HG03565 (cell line): Measurements from ENCODE around the gene CSMD2.

Experiments
- ATAC-seq: cut with Tn5 transposase; IDR thresholded peaks from one replicate; pipeline ENCODE4 v1.9.1; 2021; ENCODE audit warnings: mild to moderate bottlenecking, moderate library complexity; ENCODE audit not compliant: unreplicated experiment

Gene CSMD2

DNA sequence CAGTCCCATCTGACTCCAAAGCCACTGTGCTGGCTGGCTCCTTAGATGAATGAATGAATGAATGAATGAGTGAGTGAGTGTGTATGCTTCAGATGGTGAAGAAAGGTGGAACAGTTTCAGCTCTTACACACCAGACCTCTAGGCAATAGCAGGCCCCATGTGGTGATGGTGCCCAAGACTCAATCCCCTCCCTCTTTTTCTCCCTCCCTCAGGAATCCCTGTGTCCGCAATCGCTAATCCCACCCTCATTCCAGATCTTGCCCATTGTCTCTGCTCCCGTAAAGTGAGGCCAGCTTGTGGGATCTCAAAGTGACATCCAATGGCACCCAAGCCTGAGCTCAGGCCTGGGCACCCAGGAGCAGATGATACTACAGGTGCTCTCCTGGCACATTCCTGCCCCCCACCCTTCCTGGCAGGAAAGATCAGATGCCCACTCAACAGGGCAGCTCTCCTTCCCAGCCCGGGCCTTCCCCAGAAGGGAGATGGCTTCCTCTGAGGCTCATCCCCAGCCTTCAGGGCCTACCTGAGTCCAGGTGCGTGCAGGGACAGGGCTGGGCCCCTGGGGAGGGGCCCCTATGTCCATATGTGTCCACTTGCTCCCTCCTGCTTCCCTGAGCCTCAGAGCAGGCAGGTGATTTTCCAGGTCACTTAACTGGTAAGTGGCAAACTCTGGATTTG lies 194.7 kb downstream of the CSMD2 start:
- no peak for ATAC-seq

GRCh38 chr1:33966346-33967141 lies 198.5 kb downstream of the CSMD2 start:
- ATAC-seq: no peak

DNA sequence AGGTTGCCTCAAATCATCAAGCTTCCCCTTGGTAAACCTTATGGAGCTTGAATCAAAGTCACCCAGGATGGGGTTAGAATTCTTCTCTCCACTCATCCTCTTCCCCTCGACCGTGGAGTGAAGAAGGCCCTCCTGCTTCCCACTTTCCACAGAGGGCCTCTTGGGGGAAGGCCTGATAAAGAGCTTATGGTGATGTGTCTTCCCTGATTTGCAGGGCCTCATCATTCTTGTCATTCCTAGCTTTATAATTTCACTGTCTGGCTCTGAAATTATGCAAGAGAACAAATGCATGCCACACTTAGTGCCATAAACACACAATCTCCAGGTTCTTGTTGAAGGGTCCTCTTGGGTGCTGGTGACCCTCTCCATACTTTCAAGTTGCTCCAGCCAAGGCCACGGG lies 199.9 kb downstream of the CSMD2 start:
- ATAC-seq: no peak

- no peak for ATAC-seq
Observed at GRCh38 chr1:33962061-33962460, 203.0 kb downstream of the CSMD2 start.

- ATAC-seq: no peak
Observed at GRCh38 chr1:33960188-33960895, 204.7 kb downstream of the CSMD2 start.

DNA sequence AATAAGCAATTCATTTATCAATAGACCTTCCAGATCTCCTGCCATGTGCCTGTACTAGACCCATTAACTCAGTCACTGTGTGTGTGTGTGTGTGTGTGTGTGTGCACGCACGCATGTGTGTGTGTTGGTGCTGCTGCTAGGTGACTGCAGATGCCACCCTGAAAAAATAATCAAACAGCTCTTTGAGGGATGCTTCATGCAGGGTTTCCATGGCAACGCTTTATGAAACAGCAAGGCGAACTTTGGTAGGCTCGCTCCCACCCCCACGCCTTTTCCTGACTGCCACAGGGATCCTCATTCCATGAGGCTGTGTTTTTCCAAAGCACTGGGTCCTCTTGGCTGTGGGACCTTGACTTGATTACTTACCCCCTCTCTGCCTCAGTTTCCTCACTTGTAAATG lies 207.2 kb downstream of the CSMD2 start:
- no peak for ATAC-seq

GRCh38 chr1:33955096-33955495 lies 209.9 kb downstream of the CSMD2 start:
- no peak for ATAC-seq

DNA sequence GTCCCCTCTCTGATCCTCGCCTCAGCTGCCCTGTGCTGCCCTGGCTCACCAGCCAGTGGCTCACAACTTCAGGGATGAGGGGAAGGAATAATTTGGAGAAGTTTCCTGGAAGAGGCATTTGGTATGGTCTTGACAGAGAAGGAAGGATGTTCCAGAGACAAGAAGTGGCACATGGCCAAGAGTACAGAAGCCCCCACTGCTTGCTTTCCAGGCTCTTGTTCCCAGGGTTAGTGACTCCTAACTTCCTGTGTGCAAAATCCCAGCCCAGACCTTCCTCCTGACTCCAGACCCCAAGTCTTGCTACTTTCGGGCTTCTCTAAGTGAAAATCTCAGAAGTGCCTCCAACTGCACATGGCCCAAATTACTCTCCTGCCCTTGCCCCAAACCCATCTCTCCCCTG lies 215.5 kb downstream of the CSMD2 start:
- no peak for ATAC-seq

- no peak for ATAC-seq
Observed at GRCh38 chr1:33948291-33948690, 216.7 kb downstream of the CSMD2 start.

DNA sequence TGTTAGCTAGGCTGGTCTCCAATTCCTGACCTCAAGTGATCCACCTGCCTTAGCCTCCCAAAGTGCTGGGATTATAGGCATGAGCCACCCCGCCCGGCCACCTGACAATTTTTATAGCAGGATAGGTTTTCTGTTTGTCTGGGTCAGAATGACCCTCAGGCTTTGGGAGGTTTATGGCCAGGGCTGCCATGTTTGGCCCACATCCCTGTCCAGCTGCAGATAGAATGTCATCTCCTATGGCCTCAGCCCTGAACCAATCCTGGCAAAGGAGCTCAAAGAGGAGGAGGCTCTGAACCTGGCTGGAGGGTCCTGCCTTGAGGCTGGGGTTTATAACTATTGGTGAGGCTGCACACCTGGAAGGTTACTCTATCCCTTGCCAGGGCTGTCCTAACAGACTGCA lies 218.2 kb downstream of the CSMD2 start:
- no peak for ATAC-seq

GRCh38 chr1:33944846-33945245 lies 220.2 kb downstream of the CSMD2 start:
- ATAC-seq: no peak

DNA sequence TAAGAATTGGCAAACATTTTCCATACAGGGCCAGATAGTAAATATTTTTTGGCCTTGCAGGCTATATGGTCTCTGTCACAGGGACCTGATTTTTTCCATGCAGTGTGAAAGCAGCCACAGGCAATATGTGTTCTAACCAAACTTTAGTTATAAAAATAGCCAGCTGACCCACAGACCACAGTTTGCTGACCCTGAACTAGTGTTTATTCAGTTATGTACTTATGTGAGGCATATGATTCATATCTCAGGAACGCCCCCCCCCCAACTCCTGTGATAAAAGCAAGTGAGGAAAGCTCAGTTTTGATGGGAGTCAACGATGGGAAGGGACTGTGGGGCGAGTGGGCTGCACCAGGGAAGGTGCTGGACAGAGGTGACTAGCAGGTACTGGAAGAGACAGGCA lies 221.1 kb downstream of the CSMD2 start:
- ATAC-seq: no peak

- ATAC-seq: no peak
Observed at GRCh38 chr1:33932871-33933270, 232.2 kb downstream of the CSMD2 start.

GRCh38 chr1:33931111-33931475 lies 233.9 kb downstream of the CSMD2 start:
- no peak for ATAC-seq

GRCh38 chr1:33930346-33931110 lies 234.5 kb downstream of the CSMD2 start:
- no peak for ATAC-seq

GRCh38 chr1:33928251-33928650 lies 236.8 kb downstream of the CSMD2 start:
- no peak for ATAC-seq

GRCh38 chr1:33927721-33928120 lies 237.3 kb downstream of the CSMD2 start:
- no peak for ATAC-seq

DNA sequence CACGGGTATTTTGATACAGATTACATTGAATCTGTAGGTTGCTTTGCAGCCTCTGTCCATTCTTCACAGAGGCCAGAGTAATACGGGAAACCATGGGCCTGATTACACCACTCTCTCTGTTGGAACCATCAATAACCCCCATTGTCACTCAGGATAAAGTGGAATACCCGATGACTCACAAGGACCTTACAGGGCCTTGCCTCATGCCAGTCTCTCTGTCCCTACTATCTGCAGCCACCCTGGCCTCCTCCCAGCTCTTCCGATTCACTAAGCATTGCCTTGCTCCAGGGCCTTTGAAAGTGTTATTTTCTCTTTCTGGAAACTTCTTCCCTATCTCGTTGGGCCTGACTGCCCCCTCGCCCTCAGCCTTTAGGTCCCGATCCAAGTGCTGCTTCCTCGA lies 239.4 kb downstream of the CSMD2 start:
- no peak for ATAC-seq

DNA sequence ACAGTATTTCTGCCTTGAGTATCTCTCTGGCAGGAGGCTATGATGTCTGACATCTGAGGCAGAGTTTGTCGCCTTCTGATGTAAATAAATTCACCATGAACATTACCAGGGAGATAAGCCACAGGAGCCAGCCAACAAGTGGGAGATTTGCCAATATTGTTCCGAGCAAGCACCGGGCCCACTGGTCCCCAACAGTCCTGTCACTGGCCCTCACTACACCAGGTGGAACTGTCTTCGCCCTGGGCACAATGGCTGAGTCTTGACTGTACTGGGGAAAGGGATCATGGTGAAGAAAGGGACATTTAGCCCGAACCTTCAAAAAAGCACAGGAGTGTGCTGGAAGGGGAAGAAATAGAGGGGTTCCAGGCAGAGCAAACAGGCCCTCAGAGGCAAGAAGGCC lies 243.7 kb downstream of the CSMD2 start:
- no peak for ATAC-seq

GRCh38 chr1:33918368-33918767 lies 246.7 kb downstream of the CSMD2 start:
- no peak for ATAC-seq

DNA sequence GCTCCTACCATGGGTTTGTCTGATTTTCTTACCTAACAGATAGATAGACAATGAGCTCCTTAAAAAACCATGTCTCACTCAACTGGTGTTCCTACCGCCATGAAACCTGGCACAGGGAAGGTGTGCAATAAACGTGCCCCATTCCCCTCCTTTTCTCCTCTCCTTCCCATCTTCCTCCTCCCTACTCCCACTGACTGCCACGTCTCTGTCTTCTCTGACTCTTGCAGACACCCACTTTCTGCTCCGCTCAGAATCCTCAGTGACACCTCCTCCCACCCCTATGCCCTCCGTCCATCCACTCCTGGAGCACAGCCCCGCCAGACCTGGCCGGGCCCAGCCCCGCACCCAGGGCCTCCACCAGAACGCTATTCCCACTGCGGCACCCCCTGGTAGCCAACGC lies 248.2 kb downstream of the CSMD2 start:
- ATAC-seq: no peak
